HG02970 (cell line): Measurements from ENCODE around the gene FRZB.

Experiments used
- ATAC-seq: cut with Tn5 transposase; IDR thresholded peaks from one replicate; pipeline ENCODE4 v1.9.1; 2021; ENCODE audit warnings: mild to moderate bottlenecking, moderate library complexity, moderate number of reproducible peaks; ENCODE audit not compliant: unreplicated experiment, low FRiP score

Gene FRZB

GRCh38 chr2:182807319-182807718 lies 59.1 kb downstream of the FRZB start:
- no peak for ATAC-seq

- no peak for ATAC-seq
Measured at GRCh38 chr2:182804128-182804527, 62.3 kb downstream of the FRZB start.

GRCh38 chr2:182798736-182799135 lies 67.7 kb downstream of the FRZB start:
- no peak for ATAC-seq

- ATAC-seq = no peak
Measured at GRCh38 chr2:182792441-182792840, 74.0 kb downstream of the FRZB start.

GRCh38 chr2:182784777-182785176 lies 81.7 kb downstream of the FRZB start:
- no peak for ATAC-seq

GRCh38 chr2:182784058-182784706 lies 82.3 kb downstream of the FRZB start:
- ATAC-seq = no peak
